Measurements from ENCODE around the gene C1QTNF12. TPM values are rescaled to one million over a fixed set of nuclear protein-coding genes. Genes with fewer than 3 reads are reported as not detected.

Gene C1QTNF12
- total and polyA plus RNA-seq, 7 donors: 0.13 to 1.4 (median 0.86) TPM

DNA sequence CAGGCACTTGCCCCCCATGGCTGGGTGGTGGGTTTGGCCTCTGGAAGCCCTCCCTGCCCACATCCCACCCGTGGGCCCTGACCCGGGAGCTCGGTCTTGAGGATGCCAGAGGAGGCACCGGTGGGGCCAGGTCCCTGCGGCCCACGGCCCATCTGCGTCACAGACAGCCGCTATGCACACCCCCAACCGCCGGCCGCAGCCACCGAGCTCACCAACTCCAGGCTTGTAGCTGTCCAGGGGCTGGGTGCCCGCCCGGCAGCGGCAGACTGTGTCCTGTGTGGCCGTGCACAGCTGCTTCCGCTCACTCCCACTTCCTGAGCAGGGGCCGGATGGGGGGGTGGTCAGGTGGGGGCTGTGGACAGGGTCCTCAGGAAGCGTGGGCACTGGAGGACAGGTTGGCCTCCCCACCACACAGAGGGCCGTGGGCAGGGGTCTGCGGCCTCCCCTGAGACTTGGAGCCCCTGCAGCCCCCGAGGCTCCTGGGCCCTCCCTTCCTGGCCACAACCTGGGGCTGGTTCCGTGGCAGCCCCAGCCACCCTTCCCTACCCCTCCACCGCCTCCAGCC is 33.7 kb downstream of the C1QTNF12 start:
- Histone ChIP-seq H3K27ac (no peak overlapping the region), H3K4me3 (peak overlapping the region; percentile 51), H3K27me3 (ENCODE audit: insufficient read depth in 3 of 3, low read length in 2 of 3) (peaks cover 0 to 8% (median 4%) of the 10 kb centered on the region in 3 donors), H3K4me1 (peaks cover 4% of the 10 kb centered on the region), H3K36me3 (ENCODE audit: insufficient read depth in 1 of 2, low read depth in 1 of 2) (peaks cover 0 to 21% of the 10 kb centered on the region in 2 donors), H3K9me3 (no peaks in the 10 kb centered on the region)
- 31 to 33% (median 32%) methylated on average over 21 to 24 of the region's 24 CpGs for WGBS, 3 donors
- ATAC-seq (peak in 3 of 4 donors; percentile 28 to 38 (median 36)), DNase-seq (peak; percentile 57 to 76)
- TF ChIP-seq, protein P1, sequence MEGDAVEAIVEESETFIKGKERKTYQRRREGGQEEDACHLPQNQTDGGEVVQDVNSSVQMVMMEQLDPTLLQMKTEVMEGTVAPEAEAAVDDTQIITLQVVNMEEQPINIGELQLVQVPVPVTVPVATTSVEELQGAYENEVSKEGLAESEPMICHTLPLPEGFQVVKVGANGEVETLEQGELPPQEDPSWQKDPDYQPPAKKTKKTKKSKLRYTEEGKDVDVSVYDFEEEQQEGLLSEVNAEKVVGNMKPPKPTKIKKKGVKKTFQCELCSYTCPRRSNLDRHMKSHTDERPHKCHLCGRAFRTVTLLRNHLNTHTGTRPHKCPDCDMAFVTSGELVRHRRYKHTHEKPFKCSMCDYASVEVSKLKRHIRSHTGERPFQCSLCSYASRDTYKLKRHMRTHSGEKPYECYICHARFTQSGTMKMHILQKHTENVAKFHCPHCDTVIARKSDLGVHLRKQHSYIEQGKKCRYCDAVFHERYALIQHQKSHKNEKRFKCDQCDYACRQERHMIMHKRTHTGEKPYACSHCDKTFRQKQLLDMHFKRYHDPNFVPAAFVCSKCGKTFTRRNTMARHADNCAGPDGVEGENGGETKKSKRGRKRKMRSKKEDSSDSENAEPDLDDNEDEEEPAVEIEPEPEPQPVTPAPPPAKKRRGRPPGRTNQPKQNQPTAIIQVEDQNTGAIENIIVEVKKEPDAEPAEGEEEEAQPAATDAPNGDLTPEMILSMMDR (IDR thresholded peaks at IDR 0.05): no peak
- intact Hi-C loops (cut with DNase I): no loop called here

DNA sequence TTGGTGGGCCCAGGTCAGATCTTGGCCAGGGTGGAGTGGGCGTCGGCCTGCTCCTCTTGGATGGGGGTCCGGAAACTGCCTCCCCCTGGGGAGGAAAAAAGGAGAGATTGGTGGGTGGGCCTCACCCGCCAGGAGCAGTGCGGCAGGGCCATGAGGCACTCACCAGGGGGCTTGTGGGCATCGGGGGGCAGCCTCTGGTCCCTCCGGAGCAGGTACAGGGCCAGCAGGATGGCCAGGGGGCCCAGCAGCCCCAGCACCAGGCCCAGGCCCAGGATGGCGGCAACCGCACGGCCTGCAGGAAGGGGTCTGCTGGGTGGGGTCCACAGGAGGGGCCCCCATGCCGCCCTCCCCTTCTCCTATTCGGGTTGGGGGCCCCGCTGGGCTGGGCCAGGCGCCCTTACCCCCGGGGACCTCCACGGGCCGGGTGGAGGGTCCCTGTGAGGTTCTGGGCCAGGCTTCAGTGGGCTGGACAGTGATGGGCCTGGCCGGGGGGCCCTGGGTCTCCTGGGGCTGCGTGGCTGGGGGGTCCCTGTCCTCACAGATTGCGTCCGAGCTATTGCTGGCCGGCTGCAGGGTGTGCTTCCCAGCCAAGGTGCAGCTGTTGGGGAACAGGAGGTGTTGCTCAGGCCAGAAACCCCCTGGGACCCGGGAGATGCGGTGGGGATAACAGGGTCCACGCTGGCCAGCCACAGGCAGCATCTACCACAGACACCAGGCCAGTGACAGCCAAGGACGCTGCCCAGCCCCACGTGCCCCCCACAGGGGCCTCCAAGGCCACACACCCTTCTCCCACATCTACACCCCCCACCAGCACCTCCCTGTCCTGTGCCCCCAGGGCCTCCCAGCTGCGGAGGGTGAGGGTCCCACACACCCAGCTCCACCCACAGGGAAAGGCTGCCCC is 34.7 kb downstream of the C1QTNF12 start:
- peaks cover 8% of the 10 kb centered on the region for H3K4me1 ChIP-seq
- WGBS, 3 donors: 68 to 83% (median 71%) methylated on average over 18 to 28 of the region's 28 CpGs
- peaks cover 0 to 19% (median 4%) of the 10 kb centered on the region in 3 donors for H3K27me3 ChIP-seq (ENCODE audit: insufficient read depth in 3 of 3, low read length in 2 of 3)
- TF ChIP-seq, protein P1 (IDR thresholded peaks at IDR 0.05): no peak
- peaks cover 0 to 11% of the 10 kb centered on the region in 2 donors for H3K36me3 ChIP-seq (ENCODE audit: insufficient read depth in 1 of 2, low read depth in 1 of 2)
- DNase-seq (peak; percentile 11 to 44), ATAC-seq (no peak)
- H3K27ac ChIP-seq: no peak overlapping the region
- intact Hi-C loops (cut with DNase I): no loop called here
- H3K4me3 ChIP-seq: no peak overlapping the region
- H3K9me3 ChIP-seq: no peaks in the 10 kb centered on the region

DNA sequence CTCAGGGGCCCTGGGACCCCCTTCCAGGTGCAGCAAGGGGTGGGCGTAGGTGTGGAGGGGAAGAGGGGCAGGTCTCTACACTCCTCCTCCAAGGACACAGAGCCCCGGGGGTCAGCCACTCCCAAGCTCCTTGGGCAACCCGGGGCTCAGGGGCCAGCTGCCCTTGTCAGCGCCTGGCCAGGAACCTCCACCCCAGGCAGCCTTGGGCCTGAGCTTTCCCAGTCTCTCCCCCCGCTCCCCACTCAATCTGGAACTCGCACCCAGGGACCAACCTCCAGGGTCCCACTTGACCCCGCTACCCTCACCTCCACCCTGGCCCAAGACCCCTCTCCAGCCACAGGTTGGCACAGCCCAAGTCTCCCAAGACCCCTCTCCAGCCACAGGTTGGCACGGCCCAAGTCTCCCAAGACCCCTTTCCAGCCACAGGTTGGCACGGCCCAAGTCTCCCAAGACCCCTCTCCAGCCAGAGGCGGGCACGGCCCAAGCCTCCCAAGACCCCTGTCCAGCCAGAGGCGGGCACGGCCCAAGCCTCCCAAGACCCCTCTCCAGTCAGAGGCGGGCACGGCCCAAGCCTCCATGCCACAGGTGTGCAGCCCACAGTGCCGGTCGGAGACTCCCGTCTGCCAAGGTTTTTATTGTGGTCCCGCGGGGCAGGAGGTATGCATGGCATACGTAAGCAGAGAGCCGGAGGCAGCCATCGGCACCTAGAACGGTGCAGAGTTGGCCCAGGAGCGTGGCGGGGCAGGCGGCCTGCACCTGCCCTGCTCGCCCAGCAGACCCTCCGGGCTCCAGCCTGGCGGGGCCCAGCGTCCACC is 35.6 kb downstream of the C1QTNF12 start:
- 91 to 95% (median 92%) methylated on average over 24 to 31 of the region's 31 CpGs for WGBS, 3 donors
- Histone ChIP-seq H3K9me3 (no peaks in the 10 kb centered on the region), H3K4me3 (no peak overlapping the region), H3K4me1 (peaks cover 11% of the 10 kb centered on the region), H3K27ac (no peak overlapping the region), H3K36me3 (ENCODE audit: insufficient read depth in 1 of 2, low read depth in 1 of 2) (peaks cover 0 to 2% of the 10 kb centered on the region in 2 donors), H3K27me3 (ENCODE audit: insufficient read depth in 3 of 3, low read length in 2 of 3) (peaks cover 0 to 28% (median 8%) of the 10 kb centered on the region in 3 donors)
- ATAC-seq: no peak
- intact Hi-C loops (cut with DNase I): no loop called here
- TF ChIP-seq, protein P1 (IDR thresholded peaks at IDR 0.05): no peak
- peak; percentile 7 to 48 for DNase-seq

DNA sequence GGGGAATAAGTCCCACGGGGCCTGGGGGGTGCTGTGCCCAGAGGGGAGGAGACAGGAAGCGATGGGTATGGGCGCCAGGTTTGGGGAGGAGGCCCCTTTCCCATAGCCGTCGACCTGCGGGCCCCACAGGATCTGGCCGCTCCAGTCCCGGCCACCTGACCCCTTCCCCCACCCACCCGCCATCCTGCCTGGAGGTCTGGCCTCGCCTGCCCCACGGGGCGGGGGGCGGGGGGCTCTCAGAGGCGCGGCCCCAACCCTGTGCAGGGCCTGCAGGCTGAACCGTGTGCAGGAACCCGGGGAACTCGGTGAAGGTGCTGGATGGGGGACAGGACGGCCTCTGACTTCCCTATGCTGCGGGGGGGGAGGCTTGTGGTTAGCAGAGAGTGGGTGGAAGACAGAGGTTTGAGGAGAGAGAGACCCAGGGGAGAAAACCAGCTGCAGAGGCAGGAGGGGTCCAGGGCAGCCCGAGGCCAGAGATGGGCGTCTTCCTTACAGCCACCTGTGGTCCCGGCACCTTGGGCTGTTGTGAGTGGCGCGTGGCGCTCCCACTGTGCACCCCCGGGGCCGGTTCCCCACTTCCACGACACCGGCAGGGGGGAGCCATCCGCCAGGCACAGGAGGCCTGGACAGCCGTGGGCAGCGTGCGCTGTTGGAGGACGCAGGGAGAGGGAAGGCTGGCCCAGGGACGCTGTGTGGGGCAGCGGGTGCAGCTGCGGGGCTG is 37.6 kb downstream of the C1QTNF12 start:
- Histone ChIP-seq H3K9me3 (no peaks in the 10 kb centered on the region), H3K27ac (no peak overlapping the region), H3K4me1 (peaks cover 14% of the 10 kb centered on the region), H3K4me3 (no peak overlapping the region), H3K36me3 (ENCODE audit: insufficient read depth in 1 of 2, low read depth in 1 of 2) (no peaks in the 10 kb centered on the region), H3K27me3 (ENCODE audit: insufficient read depth in 3 of 3, low read length in 2 of 3) (peaks cover 0 to 37% (median 10%) of the 10 kb centered on the region in 3 donors)
- ATAC-seq (no peak), DNase-seq (peak; percentile 16 to 50)
- TF ChIP-seq, protein P1 (IDR thresholded peaks at IDR 0.05): no peak
- intact Hi-C loops (cut with DNase I): no loop called here
- 22 to 37% (median 31%) methylated on average over 27 to 38 of the region's 38 CpGs for WGBS, 3 donors
